ENCODE measurements around the gene DCLK1. TPM values are rescaled to one million over a fixed set of nuclear protein-coding genes. Genes with fewer than 3 reads are reported as not detected.

The DCLK1 gene
- total RNA-seq, 1 experiment from 2014 or later = 36.2 TPM

GRCh38 chr13:35812736-35813135, 318.4 kb downstream of the DCLK1 start:
- Histone ChIP-seq H3K9me3 (ENCODE audit: control insufficient read depth, low read depth, low read length) (no peaks in the 10 kb centered on the region), H3K23ac (ENCODE audit: insufficient read length, low read depth, low read length) (no peak overlapping the region), H3K4ac (ENCODE audit: low read depth, low read length) (no peak overlapping the region), H3K23me2 (ENCODE audit: insufficient read length, low read depth, low read length, poor library complexity, severe bottlenecking) (no peaks in the 10 kb centered on the region), H3K4me1 (ENCODE audit: insufficient read depth, low read length) (no peaks in the 10 kb centered on the region), H3K18ac (ENCODE audit: insufficient read length, low read depth, low read length) (no peak overlapping the region), H3K79me1 (ENCODE audit: insufficient read depth, low read depth, low read length, poor library complexity, severe bottlenecking) (no peaks in the 10 kb centered on the region), H4K8ac (replicated peaks; ENCODE audit: insufficient read length, low read depth, low read length) (no peak overlapping the region), H3K27ac (ENCODE audit: insufficient read length, low read depth, low read length) (no peak overlapping the region), H2AFZ (ENCODE audit: low read length) (no peak overlapping the region), H3K9ac (ENCODE audit: extremely low read depth, insufficient read length, low read length) (no peak overlapping the region), H4K91ac (ENCODE audit: insufficient read length, low read depth, low read length) (no peak overlapping the region), H2BK5ac (ENCODE audit: insufficient read length, low read length) (no peak overlapping the region), H2AK5ac (ENCODE audit: insufficient read length, low read length) (no peak overlapping the region), H4K20me1 (ENCODE audit: control insufficient read depth, insufficient read depth, insufficient read length) (no peaks in the 10 kb centered on the region), H2BK20ac (ENCODE audit: low read depth, low read length, poor library complexity, severe bottlenecking) (no peak overlapping the region), H3K56ac (ENCODE audit: insufficient read length, low read depth, low read length) (no peak overlapping the region), H3K14ac (ENCODE audit: insufficient read depth, low read length) (no peak overlapping the region), H2BK12ac (ENCODE audit: insufficient read length, low read depth, low read length) (no peak overlapping the region), H3T11ph (ENCODE audit: low read length) (no peak overlapping the region), H3K27me3 (ENCODE audit: insufficient read depth, low read length) (no peaks in the 10 kb centered on the region), H3K79me2 (ENCODE audit: insufficient read depth, low read length) (no peaks in the 10 kb centered on the region), H4K5ac (ENCODE audit: insufficient read length, low read depth, low read length) (no peak overlapping the region), H2BK120ac (ENCODE audit: low read depth, low read length, poor library complexity, severe bottlenecking) (no peak overlapping the region), H2BK15ac (ENCODE audit: low read depth, low read length) (no peak overlapping the region), H3K4me2 (ENCODE audit: insufficient read depth, insufficient read length, low read length) (no peak overlapping the region)
- Mint-ChIP-seq H3K27me3 (ENCODE audit: low read depth) (no peaks in the 10 kb centered on the region), H3K36me3 (ENCODE audit: insufficient read depth in 1 of 3, low read depth in 3 of 3) (0 out of 7 replicates have a peak, but pooled peaks cover 0 to 5% (median 0%) of the 10 kb centered on the region in 3 experiments), H3K4me1 (peaks cover 4 to 8% of the 10 kb centered on the region in 2 experiments; a peak in 2 of 4 replicates), H3K4me3 (no peak overlapping the region), H3K9me3 (no peaks in the 10 kb centered on the region; a peak in 1 of 5 replicates), H3K27ac (no peak overlapping the region)
- DNase-seq = no peak
- WGBS (ENCODE audit: extremely low coverage, insufficient read length, low lambda C conversion rate) = no CpG with 5 or more reads among the region's 6 CpGs
- no peak for TF ChIP-seq CTCF (conservative IDR thresholded peaks at IDR 0.05)
